NCI-H524 treated with DMSO at 0.1 percent for 48 hours (cell line): ENCODE results near the gene SLCO1B3.

ENCODE experiments used
- DNase-seq: peaks from one replicate; lab custom pipeline; 2025; lab: John Stamatoyannopoulos, UW

SLCO1B3 gene

DNA sequence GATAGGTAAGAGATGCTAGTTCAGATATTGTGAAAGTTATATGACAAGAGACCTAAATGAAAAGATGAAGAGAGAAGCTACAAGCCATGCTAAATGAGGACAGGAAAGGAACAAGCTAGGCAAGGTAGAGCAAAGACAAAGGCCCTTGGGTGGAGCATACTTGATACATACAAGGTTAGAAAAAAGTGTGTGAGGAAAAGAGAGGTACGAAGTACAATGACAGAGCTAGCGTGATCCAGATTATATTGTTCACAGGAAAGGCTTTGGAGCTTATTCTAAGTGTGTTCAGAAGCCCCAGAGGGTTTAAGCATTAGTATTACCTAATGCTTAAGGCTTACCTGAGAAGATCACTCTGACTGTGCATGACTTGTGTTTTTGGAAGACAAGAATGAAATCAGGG, 75.0 kb downstream of the SLCO1B3 start:
- no peak for DNase-seq

DNA sequence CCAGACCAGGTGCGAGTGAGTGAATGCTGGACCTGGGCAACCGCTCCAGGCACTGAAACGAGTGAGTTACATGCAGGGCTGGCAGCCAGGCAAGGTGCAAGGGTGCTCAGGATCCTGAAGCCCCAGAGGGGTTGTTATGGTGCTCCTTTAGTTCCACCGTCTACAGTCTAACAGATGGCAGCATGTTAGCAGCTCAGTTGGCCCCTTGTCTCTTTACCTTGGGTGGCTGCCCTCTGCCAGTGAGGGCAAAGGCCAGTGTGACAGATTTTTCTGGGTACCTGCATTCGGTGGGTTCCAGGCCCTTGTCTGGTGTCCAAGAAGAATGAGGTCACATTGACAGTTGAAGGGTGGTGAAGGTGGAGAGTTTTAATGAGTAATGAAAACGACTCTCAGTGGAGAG, 106.8 kb downstream of the SLCO1B3 start:
- DNase-seq, result no peak

DNA sequence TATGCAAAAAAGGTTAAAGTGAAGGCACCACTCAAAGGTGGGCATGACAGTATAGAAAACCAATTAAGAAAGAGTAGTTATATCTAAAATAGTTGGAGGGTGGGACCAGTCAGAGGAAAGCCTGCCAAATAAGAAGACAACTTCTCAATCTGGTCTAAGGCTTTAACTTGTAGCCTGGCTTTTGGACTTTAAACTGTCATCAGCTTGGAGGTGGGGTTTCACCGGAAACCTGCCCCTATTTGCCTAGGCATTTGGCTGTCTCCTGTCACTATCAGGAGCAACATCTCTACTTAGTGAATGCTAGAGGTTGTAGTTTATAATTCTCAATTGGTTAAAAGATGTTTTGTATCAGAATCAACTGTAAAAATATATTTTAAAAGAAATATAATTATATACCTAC, 107.3 kb downstream of the SLCO1B3 start:
- DNase-seq, result no peak

DNA sequence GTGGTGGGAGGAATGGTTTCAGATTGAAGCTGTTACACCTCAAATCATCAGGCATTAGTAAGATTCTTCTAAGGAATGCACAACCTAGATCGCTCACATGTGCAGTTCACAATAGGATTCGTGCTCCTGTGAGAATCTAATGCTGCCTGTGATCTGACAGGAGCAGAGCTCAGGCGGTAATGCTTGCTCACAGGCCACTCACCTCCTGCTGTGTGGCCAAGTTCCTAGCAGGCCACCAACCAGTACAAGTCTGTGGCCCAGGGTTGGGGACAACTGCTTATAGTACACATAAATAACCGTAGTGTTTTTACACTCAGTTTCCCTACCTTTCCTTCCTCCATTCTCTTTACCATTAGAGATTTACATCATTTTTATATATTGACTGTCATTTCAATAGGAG, 121.4 kb downstream of the SLCO1B3 start:
- no peak for DNase-seq

DNA sequence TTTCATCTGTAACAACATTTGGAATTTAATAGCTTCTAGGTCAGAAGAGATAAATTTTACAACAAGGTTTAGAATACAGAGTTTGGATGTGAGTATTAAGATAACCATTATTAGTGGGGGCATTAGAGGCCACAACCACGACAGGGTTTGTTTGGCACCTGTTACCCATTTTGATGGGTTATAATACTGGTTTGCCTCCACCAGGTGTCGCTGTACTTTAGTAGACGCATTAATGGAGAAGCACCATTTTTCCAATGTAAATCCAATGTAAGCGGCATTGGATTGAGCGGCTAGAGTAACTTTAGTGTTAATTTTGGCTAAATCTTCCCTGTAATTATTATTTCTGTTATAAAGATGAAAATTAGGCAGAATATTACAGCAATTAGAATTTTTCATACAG, 136.2 kb downstream of the SLCO1B3 start:
- no peak for DNase-seq

DNA sequence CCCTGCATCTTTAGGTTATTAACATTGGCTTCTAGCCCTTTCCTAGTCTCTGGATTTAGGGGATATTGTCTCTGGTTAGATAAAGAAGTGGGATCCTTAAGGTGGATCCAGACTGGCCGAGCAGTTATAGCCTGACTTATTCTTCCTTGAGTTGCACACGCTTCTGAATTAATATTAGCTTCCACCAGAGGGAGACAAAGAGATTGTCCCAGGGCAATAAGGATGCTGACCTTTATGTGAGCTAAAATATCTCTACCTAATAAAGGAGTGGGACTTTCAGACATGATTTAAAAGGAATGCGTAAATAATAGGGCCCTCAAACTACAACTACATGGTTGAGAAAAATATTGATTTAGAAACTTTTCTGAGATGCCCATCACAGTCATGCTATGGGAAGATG, 139.7 kb downstream of the SLCO1B3 start:
- DNase-seq, result no peak

DNA sequence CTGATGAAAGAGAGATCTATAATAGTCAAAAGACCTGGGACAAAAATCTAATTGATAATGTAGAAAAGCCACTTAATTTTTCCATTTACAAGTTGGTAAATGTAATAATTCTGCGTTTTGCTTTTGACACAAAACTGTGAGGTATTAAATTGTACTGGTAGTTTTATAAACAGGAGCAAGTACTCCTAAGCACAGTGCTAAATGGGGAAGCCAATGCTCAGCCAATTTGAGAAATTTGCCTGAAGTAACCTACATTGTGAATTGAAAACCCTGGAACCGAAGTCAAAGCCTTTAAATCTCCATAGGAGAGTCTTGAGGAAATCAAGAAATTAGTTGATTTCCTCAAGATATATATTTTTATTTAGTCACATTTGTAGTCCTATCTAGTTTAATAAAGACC, 152.8 kb downstream of the SLCO1B3 start:
- DNase-seq, result no peak

DNA sequence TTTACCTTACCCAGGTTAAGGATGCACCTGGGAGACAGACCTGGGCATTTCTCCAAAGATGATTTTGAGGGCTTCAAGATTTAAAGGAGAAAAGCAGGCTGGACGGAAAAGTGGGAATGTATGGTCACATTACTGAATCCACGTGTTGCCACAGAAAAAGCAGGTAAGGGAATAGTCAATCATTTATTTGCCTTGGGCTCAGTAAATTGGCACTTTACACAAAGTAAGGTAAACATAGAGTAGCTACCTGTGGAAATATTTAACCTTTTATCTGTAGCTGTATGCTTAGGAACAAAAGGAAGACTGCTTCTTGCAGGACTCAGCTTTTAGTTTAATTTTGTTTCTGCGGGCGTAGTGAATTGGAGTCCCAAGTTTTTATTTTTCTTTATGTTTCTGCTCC, 153.3 kb downstream of the SLCO1B3 start:
- DNase-seq, result no peak
